ENCODE measurements around the gene LRRC3C. TPM values are rescaled to one million over a fixed set of nuclear protein-coding genes. Genes with fewer than 3 reads are reported as not detected.
"Not testable (repeated sequence)": the region's sequence is repeated elsewhere in the genome, so short reads cannot be mapped to it uniquely, and the experiment has no call there.

Gene LRRC3C
- total and polyA plus RNA-seq, 10 donors = 0.08 TPM; not detected in 9

GRCh38 chr17:39894681-39895376 lies 32.7 kb upstream of the LRRC3C start:
- intact Hi-C loops (cut with DNase I; ENCODE audit: low total_unique reads) = no loop called here
- peaks cover 0 to 14% (median 10%) of the 10 kb centered on the region in 6 donors for H3K4me1 ChIP-seq
- no peaks in the 10 kb centered on the region for H3K36me3 ChIP-seq
- peaks cover 0 to 9% (median 0%) of the 10 kb centered on the region in 7 donors for H3K27me3 ChIP-seq (replicated peaks in 1 of 7)
- peak overlapping the region in 1 of 8 donors; percentile 4 for H3K27ac ChIP-seq
- WGBS, 5 donors = 17 to 32% (median 23%) methylated on average over 3 of the region's 3 CpGs
- no peak for TF ChIP-seq POLR2A (IDR thresholded peaks at IDR 0.05)
- TF ChIP-seq CTCF (IDR thresholded peaks at IDR 0.05 in 8 of 11, conservative IDR thresholded peaks at IDR 0.05 in 3 of 11) = no peak
- TF ChIP-seq POLR2AphosphoS5 (IDR thresholded peaks at IDR 0.05) = no peak
- DNase-seq = no peak
- H3K4me3 ChIP-seq = no peak overlapping the region
- H3K9me3 ChIP-seq = no peaks in the 10 kb centered on the region

GRCh38 chr17:39898088-39898487 lies 29.4 kb upstream of the LRRC3C start:
- 93 to 97% (median 95%) methylated on average over 4 of the region's 4 CpGs for WGBS, 5 donors
- TF ChIP-seq POLR2AphosphoS5 (IDR thresholded peaks at IDR 0.05) = no peak
- TF ChIP-seq CTCF (IDR thresholded peaks at IDR 0.05 in 8 of 11, conservative IDR thresholded peaks at IDR 0.05 in 3 of 11) = no peak
- TF ChIP-seq POLR2A (IDR thresholded peaks at IDR 0.05) = no peak
- Histone ChIP-seq H3K27ac (no peak overlapping the region), H3K27me3 (replicated peaks in 1 of 7) (no peaks in the 10 kb centered on the region), H3K4me1 (peaks cover 0 to 16% (median 10%) of the 10 kb centered on the region in 6 donors), H3K9me3 (no peaks in the 10 kb centered on the region), H3K36me3 (peaks cover 0 to 20% (median 0%) of the 10 kb centered on the region in 6 donors), H3K4me3 (no peak overlapping the region)
- no peak for DNase-seq
- intact Hi-C loops (cut with DNase I; ENCODE audit: low total_unique reads) = no loop called here

- H3K27ac ChIP-seq = no peak overlapping the region
- TF ChIP-seq CTCF (IDR thresholded peaks at IDR 0.05 in 8 of 11, conservative IDR thresholded peaks at IDR 0.05 in 3 of 11) (no peak), POLR2AphosphoS5 (IDR thresholded peaks at IDR 0.05) (no peak), POLR2A (IDR thresholded peaks at IDR 0.05) (no peak)
- intact Hi-C loops (cut with DNase I; ENCODE audit: low total_unique reads) = no loop called here
- DNase-seq = no peak
- no peaks in the 10 kb centered on the region for H3K27me3 ChIP-seq (replicated peaks in 1 of 7)
- H3K4me1 ChIP-seq = peaks cover 0 to 27% (median 9%) of the 10 kb centered on the region in 6 donors
- H3K9me3 ChIP-seq = no peaks in the 10 kb centered on the region
- H3K4me3 ChIP-seq = no peak overlapping the region
- H3K36me3 ChIP-seq = peaks cover 0 to 30% (median 0%) of the 10 kb centered on the region in 6 donors
Observed at GRCh38 chr17:39899215-39899614, 28.3 kb upstream of the LRRC3C start.

- 92 to 100% (median 95%) methylated on average over 2 of the region's 2 CpGs for WGBS, 5 donors
- intact Hi-C loops (cut with DNase I; ENCODE audit: low total_unique reads); H3K27me3 ChIP-seq (replicated peaks in 1 of 7); H3K9me3 ChIP-seq; H3K27ac ChIP-seq; H3K4me3 ChIP-seq; DNase-seq: not testable (repeated sequence)
- Histone ChIP-seq H3K4me1 (peaks cover 0 to 13% (median 0%) of the 10 kb centered on the region in 6 donors), H3K36me3 (peaks cover 0 to 56% (median 0%) of the 10 kb centered on the region in 6 donors)
Observed at GRCh38 chr17:39902027-39902426, 25.5 kb upstream of the LRRC3C start.
